GM19025 (cell line): ENCODE data around the gene ATP6V1E1.
"Not testable (repeated sequence)": the region's sequence is repeated elsewhere in the genome, so short reads cannot be mapped to it uniquely, and the experiment has no call there.

Source experiments
- ATAC-seq: cut with Tn5 transposase; IDR thresholded peaks from one replicate; pipeline ENCODE4 v1.9.1; 2021; ENCODE audit warnings: mild to moderate bottlenecking, low read depth, moderate library complexity; ENCODE audit not compliant: unreplicated experiment

ATP6V1E1 gene

DNA sequence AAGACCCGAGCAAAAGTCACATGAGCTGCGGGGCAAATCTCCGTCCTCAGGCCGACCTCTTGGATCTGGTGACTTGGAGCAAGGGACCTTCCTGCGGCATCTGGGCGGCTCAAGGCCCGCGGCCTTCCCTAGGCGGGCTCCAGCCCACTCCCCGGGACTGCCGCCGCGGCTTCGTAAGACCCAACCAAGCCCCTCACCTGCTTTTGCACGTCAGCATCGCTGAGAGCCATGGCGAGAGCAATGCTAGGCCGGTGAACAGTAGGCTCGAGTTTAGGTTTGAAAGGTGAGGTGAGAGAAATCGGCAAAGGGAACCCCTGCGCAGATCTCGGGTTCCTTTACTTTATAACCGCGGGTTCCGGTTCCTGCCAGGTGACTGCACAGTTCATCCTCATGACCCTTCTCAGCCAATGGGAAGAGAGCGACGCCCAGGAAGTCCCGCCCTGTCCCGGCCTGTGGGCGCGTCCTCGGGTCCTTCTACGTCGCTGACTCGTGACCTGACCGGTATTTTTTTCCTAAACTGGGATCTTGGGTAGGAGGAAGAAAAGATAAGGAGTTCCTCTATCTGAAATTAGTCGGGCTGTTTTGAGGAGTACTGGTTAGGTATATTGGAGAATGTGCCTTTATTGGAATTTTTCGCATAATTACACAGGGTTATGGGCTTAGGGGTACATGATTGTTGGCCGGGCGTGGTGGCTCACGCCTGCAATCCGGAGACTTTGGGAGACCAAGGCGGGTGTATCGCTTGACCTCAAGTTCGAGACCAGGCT lies at the start of gene ATP6V1E1:
ATP6V1E1 (minus strand) TSS at position 344 of the 767 bp plus-strand sequence; CDS start at position 230, 114 bp downstream.
- ATAC-seq, result peak; percentile 100

GRCh38 chr22:17675584-17675983 lies 47.0 kb upstream of the ATP6V1E1 start:
- no peak for ATAC-seq

DNA sequence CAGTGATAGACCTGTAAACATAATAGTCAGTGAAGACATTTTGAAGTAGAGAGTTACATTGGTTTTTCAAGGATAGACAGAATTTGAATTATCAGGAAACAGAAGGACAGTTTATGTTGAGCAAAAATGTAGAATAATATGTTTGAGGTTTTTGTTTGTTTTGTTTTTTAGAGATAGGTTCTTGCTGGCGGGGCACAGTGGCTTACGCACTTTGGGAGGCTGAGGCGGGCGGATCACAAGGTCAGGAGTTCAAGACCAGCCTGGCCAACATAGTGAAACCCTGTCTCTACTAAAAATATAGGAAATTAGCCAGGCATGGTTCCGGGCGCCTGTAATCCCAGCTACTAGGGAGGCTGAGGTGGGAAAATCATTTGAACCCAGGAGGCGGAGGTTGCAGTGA lies 45.6 kb upstream of the ATP6V1E1 start:
- ATAC-seq, result no peak

- ATAC-seq, result no peak
Measured at GRCh38 chr22:17672417-17672991, 44.0 kb upstream of the ATP6V1E1 start.

DNA sequence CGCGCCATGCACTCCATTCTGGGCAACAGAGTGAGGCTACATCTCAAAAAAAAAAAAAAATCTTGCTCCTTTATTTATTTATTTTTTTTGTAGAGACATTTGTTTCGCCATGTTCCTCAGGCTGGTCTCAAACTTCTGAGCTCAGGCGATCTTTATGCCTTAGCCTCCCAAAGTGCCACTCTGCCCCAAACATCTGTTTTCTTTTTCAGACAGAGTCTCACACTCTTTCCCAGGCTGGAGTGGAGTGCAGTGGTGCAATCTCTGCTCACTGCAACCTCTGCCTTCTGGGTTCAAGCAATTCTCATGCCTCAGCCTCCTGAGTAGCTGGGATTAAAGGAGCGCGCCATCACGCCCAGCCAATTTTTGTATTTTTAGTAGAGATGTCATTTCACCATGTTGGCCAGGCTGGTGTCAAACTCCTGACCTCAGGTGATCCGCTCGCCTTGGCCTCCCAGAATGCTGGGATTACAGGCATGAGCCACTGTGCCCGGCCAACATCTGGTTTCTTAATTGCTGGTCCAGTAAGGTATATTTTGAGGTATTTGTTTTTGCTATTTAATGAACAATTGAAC lies 43.1 kb upstream of the ATP6V1E1 start:
- ATAC-seq, result not testable (repeated sequence)

DNA sequence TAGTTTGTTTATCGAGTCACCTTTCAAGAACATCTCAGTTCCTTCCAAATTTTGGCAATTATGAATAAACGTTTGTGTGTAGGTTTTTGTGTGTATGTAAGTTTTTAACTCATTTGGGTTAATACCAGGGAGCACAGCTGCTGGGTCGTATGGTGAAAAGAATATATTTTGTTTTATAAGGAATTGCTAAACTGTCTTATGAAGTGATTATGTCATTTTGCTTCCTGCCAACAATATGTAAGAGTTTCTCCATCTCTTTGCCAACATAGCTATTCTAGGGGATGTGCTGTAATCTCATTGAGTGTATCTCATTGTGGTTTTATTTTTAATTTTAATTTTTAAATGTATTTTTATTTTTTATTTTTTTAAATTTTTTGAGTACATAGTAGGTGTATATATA lies 37.3 kb upstream of the ATP6V1E1 start:
- no peak for ATAC-seq

- ATAC-seq, result no peak
Measured at GRCh38 chr22:17665248-17665647, 36.7 kb upstream of the ATP6V1E1 start.

- no peak for ATAC-seq
Measured at GRCh38 chr22:17664414-17665055, 36.0 kb upstream of the ATP6V1E1 start.

- ATAC-seq, result no peak
Measured at GRCh38 chr22:17656870-17657395, 28.4 kb upstream of the ATP6V1E1 start.

GRCh38 chr22:17655289-17655688 lies 26.7 kb upstream of the ATP6V1E1 start:
- ATAC-seq, result no peak

DNA sequence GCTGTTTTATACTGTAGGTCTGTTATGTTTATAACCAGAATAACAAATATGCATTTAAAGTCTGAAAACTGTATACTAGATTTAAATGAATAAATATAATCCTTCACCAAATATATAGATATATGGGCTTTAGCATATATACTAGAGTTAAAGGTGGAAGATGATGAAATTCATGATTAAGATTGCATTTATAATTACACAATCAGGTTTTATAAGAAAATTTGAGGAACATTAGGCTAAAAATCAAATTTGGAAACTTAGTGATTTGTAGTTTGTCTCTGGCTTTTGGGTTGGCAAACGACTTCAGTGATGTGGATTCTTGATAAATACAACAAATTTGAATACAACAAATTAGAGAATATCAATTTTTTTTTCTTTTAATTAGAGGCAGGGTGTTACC lies 20.0 kb upstream of the ATP6V1E1 start:
- ATAC-seq, result no peak

- ATAC-seq, result no peak
Measured at GRCh38 chr22:17647991-17648390, 19.4 kb upstream of the ATP6V1E1 start.

- no peak for ATAC-seq
Measured at GRCh38 chr22:17647452-17647851, 18.9 kb upstream of the ATP6V1E1 start.

DNA sequence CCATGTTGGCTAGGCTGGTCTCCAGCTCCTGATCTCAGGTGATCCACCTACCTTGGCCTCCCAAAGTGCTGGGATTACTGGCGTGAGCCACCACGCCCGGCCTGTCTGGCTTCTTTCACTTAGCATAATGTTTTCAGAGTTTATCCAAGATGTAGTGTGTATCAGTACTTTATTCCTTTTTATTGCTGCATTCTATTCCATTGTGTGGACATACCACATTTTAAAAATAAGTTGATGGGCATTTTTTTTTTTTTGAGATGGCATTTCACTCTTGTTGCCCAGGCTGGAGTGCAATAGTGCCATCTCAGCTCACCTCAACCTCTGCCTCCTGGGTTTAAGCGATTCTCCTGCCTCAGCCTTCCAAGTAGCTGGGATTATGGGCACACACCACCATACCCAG lies 13.8 kb upstream of the ATP6V1E1 start:
- ATAC-seq, result not testable (repeated sequence)

- no peak for ATAC-seq
Measured at GRCh38 chr22:17641269-17641668, 12.7 kb upstream of the ATP6V1E1 start.

DNA sequence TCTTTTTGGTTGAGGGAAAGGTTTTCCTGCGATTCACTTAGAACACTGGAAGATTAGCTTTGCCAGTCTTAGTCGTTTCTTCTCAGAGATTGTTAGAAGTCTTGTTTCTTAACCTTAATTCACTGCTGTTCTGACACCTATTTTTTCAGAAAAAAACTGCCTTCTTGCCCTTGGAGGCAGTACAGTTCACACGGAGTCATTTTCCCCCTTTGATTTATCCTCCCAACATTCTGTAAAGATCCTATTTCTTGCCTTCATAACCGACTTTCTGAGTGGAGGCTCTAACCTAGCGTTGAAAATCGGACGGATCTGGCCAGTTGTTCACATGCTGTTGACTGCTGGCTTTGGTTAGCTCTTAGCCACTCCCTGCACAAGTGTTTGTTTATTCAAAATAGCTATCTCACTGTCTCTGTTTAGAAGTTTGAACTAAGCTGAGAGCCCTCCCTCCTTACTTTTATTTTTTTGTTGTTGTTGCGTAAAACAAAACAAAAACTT lies 10.7 kb upstream of the ATP6V1E1 start:
- peak; percentile 34 for ATAC-seq

- ATAC-seq, result peak; percentile 93
Measured at GRCh38 chr22:17638432-17639246, 10.1 kb upstream of the ATP6V1E1 start, which contains the start of gene BCL2L13. TSS of gene BCL2L13 (plus strand) at chr22:17638757. CDS start at chr22:17655712, 16,955 bp downstream.

- peak; percentile 13 for ATAC-seq
Measured at GRCh38 chr22:17638182-17638431, 9.6 kb upstream of the ATP6V1E1 start.

DNA sequence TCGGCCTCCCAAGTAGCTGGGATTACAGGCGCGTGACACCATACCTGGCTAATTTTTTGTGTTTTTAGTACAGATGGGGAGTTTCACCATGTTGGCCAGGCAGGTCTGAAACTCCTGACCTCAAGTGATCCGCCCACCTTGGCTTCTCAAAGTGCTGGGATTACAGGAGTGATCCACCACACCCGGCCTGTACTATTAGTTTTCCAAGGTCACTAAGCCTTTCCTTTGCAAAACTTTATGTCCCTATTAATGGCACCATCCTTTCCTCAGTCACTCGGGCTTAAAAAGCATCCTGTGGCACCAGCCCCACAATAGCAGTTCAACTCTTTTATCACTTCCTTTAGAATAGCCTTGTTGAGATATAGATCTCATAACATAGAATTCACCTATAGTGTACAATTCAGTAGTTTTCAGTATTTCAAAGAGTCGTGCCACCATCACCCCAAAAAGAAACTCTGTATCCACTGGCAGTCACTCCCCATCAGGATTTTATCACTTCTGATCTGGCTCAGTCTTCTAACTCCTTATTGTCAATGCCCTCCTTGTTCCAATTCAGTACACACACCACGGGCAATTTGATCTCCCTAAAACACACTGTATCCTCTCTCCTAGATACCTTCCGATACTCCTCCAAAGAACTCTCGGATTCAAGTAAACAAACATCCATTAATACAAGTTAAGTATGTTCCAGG lies 9.1 kb upstream of the ATP6V1E1 start:
- ATAC-seq, result no peak

- not testable (repeated sequence) for ATAC-seq
Measured at GRCh38 chr22:17636850-17637249, 8.3 kb upstream of the ATP6V1E1 start.
